Panc1 (cell line): ENCODE measurements around the gene MIA2. TPM values are rescaled to one million over a fixed set of nuclear protein-coding genes. Genes with fewer than 3 reads are reported as not detected.
"Not testable (repeated sequence)": the region's sequence is repeated elsewhere in the genome, so short reads cannot be mapped to it uniquely, and the experiment has no call there.

ENCODE experiments used
- ATAC-seq: fragments of 200-7000 bp; cut with Tn5 transposase; 2 replicates; pipeline ENCODE4 v1.9.1; 2020; ENCODE audit warnings: mild to moderate bottlenecking, moderate library complexity
- BruUV-seq: library from RNA; stranded (reverse); fragments of 400-500 nt; replicated peaks from 2 replicates; lab custom pipeline; 2021; lab: Mats Ljungman, UMichigan
- CTCF ChIA-PET: fragments of 300-600 bp; sonication (Branson Sonifier 250); formaldehyde crosslinking; loops from one replicate; lab custom pipeline; 2022; ENCODE audit warnings: antibody characterized with exemption; lab: Charles Lee
- POLR2A ChIA-PET: fragments of 300-600 bp; sonication (Branson Sonifier 250); formaldehyde crosslinking; loops from one replicate; lab custom pipeline; 2022; ENCODE audit warnings: antibody characterized with exemption; lab: Charles Lee
- DNase-seq: peaks from one replicate; pipeline ENCODE4 v3.0.0-alpha.2; 2010; ENCODE audit warnings: low read depth, low spot score
- H3K27ac ChIP-seq: 2 replicates; pipeline ENCODE4 v1.5.1; 2011; ENCODE audit warnings: mild to moderate bottlenecking, low read length, inconsistent platforms
- H3K27me3 ChIP-seq: fragments of 200-500 bp; sonication (Bioruptor generic); 2 replicates; pipeline ENCODE4 v1.6.0; 2014; ENCODE audit warnings: low read length, inconsistent platforms; ENCODE audit not compliant: control insufficient read depth, insufficient read depth
- H3K36me3 ChIP-seq: fragments of 200-500 bp; sonication (Bioruptor generic); 2 replicates; pipeline ENCODE4 v1.5.1; 2014; ENCODE audit warnings: inconsistent platforms, mild to moderate bottlenecking, low read length, moderate library complexity; ENCODE audit not compliant: control insufficient read depth, insufficient read depth
- H3K4me1 ChIP-seq: 2 replicates; pipeline ENCODE4 v1.5.1; 2011; ENCODE audit warnings: inconsistent platforms, mild to moderate bottlenecking, low read length, moderate library complexity; ENCODE audit not compliant: control insufficient read depth, insufficient read depth
- H3K4me3 ChIP-seq, 2 experiments: 2 replicates each; pipeline ENCODE4 v1.5.1; 2011 to 2012; ENCODE audit warnings: low read depth in 2 of 2, low read length in 2 of 2, mild to moderate bottlenecking in 2 of 2, inconsistent platforms in 1 of 2, moderate library complexity in 1 of 2
- H3K9me3 ChIP-seq: fragments of 200-500 bp; sonication (Bioruptor generic); 2 replicates; pipeline ENCODE4 v1.5.1; 2014; ENCODE audit warnings: low read depth, mild to moderate bottlenecking, inconsistent platforms, low read length, moderate library complexity; ENCODE audit not compliant: control insufficient read depth, insufficient read depth
- CTCF ChIP-seq: fragments of 450-650 bp; IDR thresholded peaks from 2 replicates; pipeline ENCODE4 v1.5.1; 2017; ENCODE audit warnings: mild to moderate bottlenecking
- POLR2AphosphoS5 ChIP-seq: IDR thresholded peaks from 2 replicates; pipeline ENCODE4 v1.6.1; 2012; ENCODE audit warnings: mild to moderate bottlenecking, low read depth, low read length, moderate library complexity
- SIN3A ChIP-seq: IDR thresholded peaks from 2 replicates; pipeline ENCODE4 v1.6.1; 2012; ENCODE audit warnings: low read depth, mild to moderate bottlenecking, low read length, moderate library complexity, borderline replicate concordance; ENCODE audit not compliant: insufficient read depth
- TCF7L2 ChIP-seq: IDR thresholded peaks from 2 replicates; pipeline ENCODE4 v1.6.1; 2011; ENCODE audit warnings: mild to moderate bottlenecking, low read depth, low read length, inconsistent platforms
- in situ Hi-C: cut with HindIII; loops from 2 replicates; pipeline ENCODE4 v1.10.0; 2016; ENCODE audit warnings: low sequenced_read_pairs, low pct_unique_long_range_greater_than_20kb
- intact Hi-C: fragments of 100-400 bp; cut with micrococcal nuclease; formaldehyde crosslinking; loops from one replicate; pipeline ENCODE4 v1.10.0; 2022; ENCODE audit not compliant: unreplicated experiment
- total RNA-seq: library from RNA; stranded (reverse); gene quantifications from one replicate; pipeline ENCODE4 v1.2.1, GENCODE V29; 2021; ENCODE audit not compliant: unreplicated experiment
- TF ChIP-seq, protein P1 (sequence below), 2 experiments: IDR thresholded peaks; 2 replicates each; pipeline ENCODE4 v1.6.1; 2011 to 2012; ENCODE audit warnings: low read depth in 2 of 2, control low read depth in 1 of 2, low read length in 1 of 2, mild to moderate bottlenecking in 1 of 2, moderate library complexity in 1 of 2; ENCODE audit not compliant: insufficient read depth in 1 of 2

Gene MIA2
- total RNA-seq, 1 experiment from 2014 or later, result 19.2 TPM

DNA sequence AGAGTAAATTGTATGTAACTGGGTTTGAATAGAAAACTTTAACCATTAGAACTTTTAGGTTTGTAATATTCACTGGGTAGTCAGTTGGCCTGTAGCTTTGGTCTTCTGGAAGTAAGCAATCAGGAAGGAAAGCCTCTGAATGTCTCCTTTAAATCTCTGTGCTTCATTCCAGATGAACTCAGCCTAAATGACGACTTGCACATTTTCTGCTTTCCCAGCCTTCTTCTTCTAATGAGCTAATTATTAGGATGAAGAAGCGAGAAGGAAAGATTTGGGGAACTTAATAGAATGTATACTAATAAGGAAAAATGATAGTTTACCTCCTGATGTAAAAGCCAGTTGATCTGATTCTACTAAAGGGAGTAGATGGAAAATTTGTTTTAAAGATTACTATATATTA, 90.4 kb downstream of the MIA2 start:
- H3K4me1 ChIP-seq, result no peaks in the 10 kb centered on the region
- H3K9me3 ChIP-seq, result no peaks in the 10 kb centered on the region
- H3K27ac ChIP-seq, result no peak overlapping the region
- POLR2A ChIA-PET, result no interaction called here
- DNase-seq (no peak), ATAC-seq (no peak)
- H3K27me3 ChIP-seq, result no peaks in the 10 kb centered on the region
- intact Hi-C loops (no loop called here), in situ Hi-C loops (no loop called here)
- peaks cover 4% of the 10 kb centered on the region for H3K36me3 ChIP-seq
- TF ChIP-seq CTCF (no peak), POLR2AphosphoS5 (no peak), TCF7L2 (no peak), SIN3A (no peak)
- TF ChIP-seq, protein P1, sequence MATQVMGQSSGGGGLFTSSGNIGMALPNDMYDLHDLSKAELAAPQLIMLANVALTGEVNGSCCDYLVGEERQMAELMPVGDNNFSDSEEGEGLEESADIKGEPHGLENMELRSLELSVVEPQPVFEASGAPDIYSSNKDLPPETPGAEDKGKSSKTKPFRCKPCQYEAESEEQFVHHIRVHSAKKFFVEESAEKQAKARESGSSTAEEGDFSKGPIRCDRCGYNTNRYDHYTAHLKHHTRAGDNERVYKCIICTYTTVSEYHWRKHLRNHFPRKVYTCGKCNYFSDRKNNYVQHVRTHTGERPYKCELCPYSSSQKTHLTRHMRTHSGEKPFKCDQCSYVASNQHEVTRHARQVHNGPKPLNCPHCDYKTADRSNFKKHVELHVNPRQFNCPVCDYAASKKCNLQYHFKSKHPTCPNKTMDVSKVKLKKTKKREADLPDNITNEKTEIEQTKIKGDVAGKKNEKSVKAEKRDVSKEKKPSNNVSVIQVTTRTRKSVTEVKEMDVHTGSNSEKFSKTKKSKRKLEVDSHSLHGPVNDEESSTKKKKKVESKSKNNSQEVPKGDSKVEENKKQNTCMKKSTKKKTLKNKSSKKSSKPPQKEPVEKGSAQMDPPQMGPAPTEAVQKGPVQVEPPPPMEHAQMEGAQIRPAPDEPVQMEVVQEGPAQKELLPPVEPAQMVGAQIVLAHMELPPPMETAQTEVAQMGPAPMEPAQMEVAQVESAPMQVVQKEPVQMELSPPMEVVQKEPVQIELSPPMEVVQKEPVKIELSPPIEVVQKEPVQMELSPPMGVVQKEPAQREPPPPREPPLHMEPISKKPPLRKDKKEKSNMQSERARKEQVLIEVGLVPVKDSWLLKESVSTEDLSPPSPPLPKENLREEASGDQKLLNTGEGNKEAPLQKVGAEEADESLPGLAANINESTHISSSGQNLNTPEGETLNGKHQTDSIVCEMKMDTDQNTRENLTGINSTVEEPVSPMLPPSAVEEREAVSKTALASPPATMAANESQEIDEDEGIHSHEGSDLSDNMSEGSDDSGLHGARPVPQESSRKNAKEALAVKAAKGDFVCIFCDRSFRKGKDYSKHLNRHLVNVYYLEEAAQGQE (IDR thresholded peaks at IDR 0.05; ENCODE audit: insufficient read depth in 1 of 2, low read depth in 2 of 2, low read length in 1 of 2), result no peak
- no peak overlapping the region for H3K4me3 ChIP-seq
- CTCF ChIA-PET, result no interaction called here
- no TSS peak for BruUV-seq

GRCh38 chr14:39339003-39339402, 105.3 kb downstream of the MIA2 start:
- H3K36me3 ChIP-seq, result no peaks in the 10 kb centered on the region
- DNase-seq, result no peak
- ATAC-seq, result no peak
- in situ Hi-C loops, result no loop called here
- no peak overlapping the region for H3K27ac ChIP-seq
- no TSS peak for BruUV-seq
- ChIA-PET CTCF (no interaction called here), POLR2A (no interaction called here)
- no peaks in the 10 kb centered on the region for H3K27me3 ChIP-seq
- intact Hi-C loops, result no loop called here
- no peaks in the 10 kb centered on the region for H3K4me1 ChIP-seq
- TF ChIP-seq, protein P1 (IDR thresholded peaks at IDR 0.05; ENCODE audit: insufficient read depth in 1 of 2, low read depth in 2 of 2, low read length in 1 of 2), result no peak
- TF ChIP-seq POLR2AphosphoS5, result no peak
- no peak for TF ChIP-seq CTCF
- TF ChIP-seq SIN3A, result no peak
- no peak for TF ChIP-seq TCF7L2
- no peak overlapping the region for H3K4me3 ChIP-seq
- H3K9me3 ChIP-seq, result no peaks in the 10 kb centered on the region

GRCh38 chr14:39341126-39341525, 107.4 kb downstream of the MIA2 start:
- BruUV-seq, ATAC-seq, H3K9me3 ChIP-seq, H3K27me3 ChIP-seq, in situ Hi-C loops, DNase-seq, H3K4me3 ChIP-seq, H3K4me1 ChIP-seq, CTCF ChIA-PET, H3K36me3 ChIP-seq, intact Hi-C loops, POLR2A ChIA-PET, H3K27ac ChIP-seq: not testable (repeated sequence)
